Measurements from ENCODE around the gene ARHGAP10.

The ARHGAP10 gene

DNA sequence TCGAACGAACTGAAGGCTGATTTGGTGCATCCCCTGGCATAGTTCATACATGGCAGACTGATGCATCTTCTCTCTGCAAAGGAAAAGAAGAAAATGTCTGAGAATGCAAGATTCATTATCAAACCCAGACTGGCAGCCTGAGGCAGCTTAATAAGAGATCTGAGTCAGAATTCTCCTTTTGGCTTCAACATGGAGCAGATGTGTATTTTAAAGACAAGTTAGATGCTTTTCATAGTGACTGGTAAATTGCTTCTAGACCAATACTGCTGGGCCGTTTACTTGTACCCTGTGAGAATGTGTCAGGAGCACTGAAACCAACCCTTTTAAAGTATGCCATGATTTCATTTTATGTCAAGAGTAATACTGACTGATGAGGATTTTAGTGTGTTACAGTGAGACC is 388.3 kb downstream of the ARHGAP10 start:
- Histone ChIP-seq H3K27me3 (ENCODE audit: control insufficient read depth in 5 of 5, insufficient read depth in 4 of 5, low read length in 5 of 5) (no peaks in the 10 kb centered on the region), H3K36me3 (ENCODE audit: control insufficient read depth in 5 of 5, insufficient read depth in 5 of 5, low read length in 5 of 5) (peaks cover 9 to 24% (median 14%) of the 10 kb centered on the region in 5 donors), H3K4me3 (ENCODE audit: low read depth in 1 of 5, low read length in 5 of 5) (no peak overlapping the region), H3K9me3 (ENCODE audit: control insufficient read depth in 5 of 5, low read length in 5 of 5) (peaks cover 7 to 30% (median 16%) of the 10 kb centered on the region in 5 donors), H3K9ac (ENCODE audit: low read length in 5 of 5) (no peak overlapping the region), H3K27ac (ENCODE audit: low read depth, low read length) (no peak overlapping the region), H3K4me1 (ENCODE audit: control insufficient read depth in 5 of 5, insufficient read depth in 5 of 5, low read length in 5 of 5) (peaks cover 0 to 8% (median 6%) of the 10 kb centered on the region in 5 donors)

Measured in subcutaneous abdominal adipose tissue (tissue), 5 donors.